K562 (cell line): ENCODE data around the gene SMIM7. TPM values are rescaled to one million over a fixed set of nuclear protein-coding genes. Genes with fewer than 3 reads are reported as not detected.

ENCODE experiments used
- ARID4B ChIP-seq: sonication (generic); formaldehyde crosslinking; IDR thresholded peaks from 2 replicates; pipeline ENCODE4 v1.8.0; 2022; ENCODE audit warnings: mild to moderate bottlenecking, missing genetic modification reagents
- HDAC1 ChIP-seq, 2 experiments: fragments of 450-650 bp; IDR thresholded peaks; 2 replicates each; pipeline ENCODE4 v1.6.1; 2016 to 2017; ENCODE audit warnings: inconsistent platforms in 1 of 2, mild to moderate bottlenecking in 1 of 2, moderate library complexity in 1 of 2
- KDM4B ChIP-seq, 2 experiments: fragments of 450-650 bp in 1 of 2; sonication (generic) in 1 of 2; IDR thresholded peaks; 2 replicates each; pipeline ENCODE4 v1.6.1; 2016 to 2017; ENCODE audit warnings: borderline replicate concordance in 2 of 2, antibody characterized with exemption in 1 of 2, low read depth in 1 of 2, mild to moderate bottlenecking in 1 of 2
- RBM34 ChIP-seq: fragments of 200-400 bp; formaldehyde crosslinking; IDR thresholded peaks from 2 replicates; pipeline ENCODE4 v1.6.1; 2018; ENCODE audit warnings: low read length, borderline replicate concordance; ENCODE audit not compliant: insufficient read depth
- SIN3A ChIP-seq, 2 experiments: fragments of 150-350 bp in 1 of 2; IDR thresholded peaks; 2 replicates each; pipeline ENCODE4 v1.6.1; 2011 to 2016; ENCODE audit warnings: borderline replicate concordance in 2 of 2, low read depth in 2 of 2, low read length in 2 of 2, mild to moderate bottlenecking in 2 of 2, moderate library complexity in 2 of 2; ENCODE audit not compliant: control insufficient read depth in 1 of 2
- TAF9B ChIP-seq: fragments of 450-650 bp; IDR thresholded peaks from 2 replicates; pipeline ENCODE4 v1.6.1; 2018; ENCODE audit warnings: mild to moderate bottlenecking; ENCODE audit not compliant: partially characterized antibody
- TCF3 ChIP-seq: sonication (generic); formaldehyde crosslinking; IDR thresholded peaks from 2 replicates; pipeline ENCODE4 v1.4.0; 2020; ENCODE audit warnings: mild to moderate bottlenecking, missing genetic modification reagents
- ZFP91 ChIP-seq: sonication (generic); formaldehyde crosslinking; IDR thresholded peaks from 2 replicates; pipeline ENCODE4 v1.8.0; 2022; ENCODE audit warnings: mild to moderate bottlenecking, missing genetic modification reagents
- ZNF740 ChIP-seq, 3 experiments: fragments of 200-800 bp in 1 of 3; sonication (Bioruptor generic) in 1 of 3; sonication (generic) in 1 of 3; formaldehyde crosslinking in 1 of 3; IDR thresholded peaks; 2 replicates each; pipeline versions ENCODE4 v1.6.1 to v1.8.0; 2016 to 2022; ENCODE audit warnings: mild to moderate bottlenecking in 2 of 3, missing compliant biosample characterization in 2 of 3, missing genetic modification characterization in 2 of 3, missing genetic modification reagents in 1 of 3
- polyA plus RNA-seq, 8 experiments: library from polyadenylated mRNA; depleted of rRNA in 4 of 8; stranded (reverse) in 5 of 8; unstranded in 3 of 8; fragments of >200 nt; fragmentation: Nextera tagmentation in 2 of 8; fragmentation: Illumina TruSeq in 1 of 8; extraction: Ambion mirVana in 2 of 8; extraction: Trizol in 1 of 8; gene quantifications; 2 replicates each; pipeline versions ENCODE4 v1.2.1 to v1.2.3, GENCODE V29; 2011 to 2014; ENCODE audit warnings: inconsistent platforms in 1 of 8, missing spikeins in 1 of 8
- total RNA-seq, 7 experiments: library from RNA; depleted of rRNA in 6 of 7; stranded (reverse); fragments of >200 nt in 6 of 7; fragmentation: Illumina TruSeq in 2 of 7; extraction: Trizol in 2 of 7; gene quantifications; 2 replicates each; pipeline versions ENCODE4 v1.2.1 to v1.2.3, GENCODE V29; 2011 to 2021; ENCODE audit warnings: low replicate concordance in 1 of 7

Gene SMIM7
- total and polyA plus RNA-seq, 9 of the 15 experiments (the other 6 are each of a cell fraction or from before 2014, with no cell fraction given) = 55.3 to 265 (median 107) TPM

- TF ChIP-seq ZNF740 (CRISPR knock-in tag; IDR thresholded peaks at IDR 0.05) = peak; percentile 54; the same call in 1 of the 2 replicates
- TF ChIP-seq ZNF740 (tag; IDR thresholded peaks at IDR 0.05) = no peak
- TF ChIP-seq ARID4B (CRISPR knock-in tag) = peak; percentile 86
- TF ChIP-seq SIN3A (IDR thresholded peaks at IDR 0.05; ENCODE audit: borderline replicate concordance in 2 of 2, control insufficient read depth in 1 of 2, low read depth in 2 of 2, low read length in 2 of 2) = peak; percentile 16 to 46; a peak in 2 of 4 replicates
- peak in 1 of 2 experiments; percentile 65; a peak in 2 of 4 replicates for TF ChIP-seq HDAC1 (IDR thresholded peaks at IDR 0.05)
- TF ChIP-seq TAF9B = no peak
- TF ChIP-seq ZFP91 = no peak
- TF ChIP-seq KDM4B (IDR thresholded peaks at IDR 0.05; ENCODE audit: borderline replicate concordance in 2 of 2, low read depth in 1 of 2) = no peak
- no peak for TF ChIP-seq RBM34
- no peak for TF ChIP-seq TCF3 (CRISPR knock-in tag)
Observed at GRCh38 chr19:16627193-16627927, 32.6 kb downstream of the SMIM7 start (continued).
